GM19238 (cell line): ENCODE results near the gene ACE.

Experiments used
- DNase-seq: peaks from one replicate; pipeline ENCODE4 v3.0.0; 2011; ENCODE audit warnings: low spot score; ENCODE audit not compliant: insufficient read length

The ACE gene

GRCh38 chr17:63514974-63515373, 38.1 kb downstream of the ACE start:
- DNase-seq, result no peak

GRCh38 chr17:63515426-63515825, 38.6 kb downstream of the ACE start:
- DNase-seq, result no peak

GRCh38 chr17:63516910-63517824, 40.3 kb downstream of the ACE start:
- DNase-seq, result no peak

- DNase-seq, result no peak
Measured at GRCh38 chr17:63517825-63518534, 41.1 kb downstream of the ACE start.

- no peak for DNase-seq
Measured at GRCh38 chr17:63519116-63519881, 42.4 kb downstream of the ACE start.

- DNase-seq, result no peak
Measured at GRCh38 chr17:63519972-63520882, 43.4 kb downstream of the ACE start.

- DNase-seq, result no peak
Measured at GRCh38 chr17:63523253-63523855, 46.5 kb downstream of the ACE start, which contains the start of gene KCNH6. Gene KCNH6 (plus strand): TSS chr17:63523358. CDS start chr17:63523414, 56 bp downstream.

GRCh38 chr17:63524051-63524450, 47.2 kb downstream of the ACE start:
- DNase-seq, result no peak

- no peak for DNase-seq
Measured at GRCh38 chr17:63525190-63525946, 48.5 kb downstream of the ACE start.

- no peak for DNase-seq
Measured at GRCh38 chr17:63526861-63527260, 50.0 kb downstream of the ACE start.

- DNase-seq, result no peak
Measured at GRCh38 chr17:63528183-63528582, 51.3 kb downstream of the ACE start.

- DNase-seq, result no peak
Measured at GRCh38 chr17:63529711-63530556, 53.1 kb downstream of the ACE start.

- no peak for DNase-seq
Measured at GRCh38 chr17:63530557-63531021, 53.7 kb downstream of the ACE start.

- DNase-seq, result no peak
Measured at GRCh38 chr17:63531022-63531965, 54.4 kb downstream of the ACE start.

GRCh38 chr17:63533433-63534077, 56.7 kb downstream of the ACE start:
- no peak for DNase-seq

GRCh38 chr17:63534078-63534570, 57.3 kb downstream of the ACE start:
- no peak for DNase-seq
